IMR-90 (cell line): ENCODE measurements around the gene STRADA. TPM values are rescaled to one million over a fixed set of nuclear protein-coding genes. Genes with fewer than 3 reads are reported as not detected.
"Not testable (repeated sequence)": the region's sequence is repeated elsewhere in the genome, so short reads cannot be mapped to it uniquely, and the experiment has no call there.

Experiments
- ATAC-seq: fragments of 200-7000 bp; cut with Tn5 transposase; 2 replicates; pipeline ENCODE4 v1.9.1; 2020; ENCODE audit warnings: low read depth, mild to moderate bottlenecking, moderate library complexity
- BruUV-seq: library from RNA; stranded (reverse); fragments of 400-500 nt; replicated peaks from 2 replicates; lab custom pipeline; 2021; lab: Mats Ljungman, UMichigan
- CTCF ChIA-PET: fragments of 300-600 bp; formaldehyde crosslinking; extraction: SDS; loops from one replicate; lab custom pipeline; 2021; ENCODE audit warnings: antibody characterized with exemption; lab: Yijun Ruan, JAX
- POLR2A ChIA-PET: fragments of 300-600 bp; sonication (Branson Sonifier 250); formaldehyde crosslinking; loops from one replicate; lab custom pipeline; 2022; ENCODE audit warnings: antibody characterized with exemption; ENCODE audit not compliant: unreplicated experiment; lab: Charles Lee
- DNase-seq: peaks from one replicate; pipeline ENCODE4 v3.0.0; 2013
- H2AFZ ChIP-seq: replicated peaks from 2 replicates; pipeline ENCODE3; 2013; ENCODE audit warnings: low read length, mild to moderate bottlenecking; ENCODE audit not compliant: poor library complexity
- H2AK5ac ChIP-seq: 2 replicates; pipeline ENCODE4 v1.6.1; 2013; ENCODE audit warnings: low read depth, low read length, inconsistent platforms
- H2AK9ac ChIP-seq: replicated peaks from 2 replicates; pipeline ENCODE3; 2013; ENCODE audit warnings: mild to moderate bottlenecking, low read depth, low read length, moderate library complexity; ENCODE audit not compliant: poor library complexity
- H2BK120ac ChIP-seq: 2 replicates; pipeline ENCODE4 v1.6.1; 2013; ENCODE audit warnings: low read depth, low read length, inconsistent platforms
- H2BK15ac ChIP-seq: 3 replicates; pipeline ENCODE4 v1.6.1; 2013; ENCODE audit warnings: low read depth, low read length, inconsistent platforms
- H2BK20ac ChIP-seq: 2 replicates; pipeline ENCODE4 v1.6.1; 2013; ENCODE audit warnings: low read depth, mild to moderate bottlenecking, inconsistent platforms, low read length, moderate library complexity
- H2BK5ac ChIP-seq: 2 replicates; pipeline ENCODE4 v1.6.1; 2013; ENCODE audit warnings: mild to moderate bottlenecking, low read depth, low read length, inconsistent platforms; ENCODE audit not compliant: poor library complexity, severe bottlenecking
- H3K14ac ChIP-seq: replicated peaks from 2 replicates; pipeline ENCODE4 v1.6.1; 2013; ENCODE audit warnings: low read depth, low read length, inconsistent platforms
- H3K18ac ChIP-seq: 2 replicates; pipeline ENCODE4 v1.6.1; 2013; ENCODE audit warnings: low read depth, low read length, control low read depth
- H3K23ac ChIP-seq: 2 replicates; pipeline ENCODE4 v1.6.1; 2013; ENCODE audit warnings: low read depth, low read length, inconsistent platforms
- H3K27ac ChIP-seq: 2 replicates; pipeline ENCODE4 v1.5.1; 2013; ENCODE audit warnings: mild to moderate bottlenecking, control low read depth, low read length; ENCODE audit not compliant: insufficient read depth
- H3K27me3 ChIP-seq: 2 replicates; pipeline ENCODE4 v1.6.1; 2013; ENCODE audit warnings: low read length; ENCODE audit not compliant: control insufficient read depth, insufficient read depth
- H3K36me3 ChIP-seq: 2 replicates; pipeline ENCODE4 v1.6.1; 2013; ENCODE audit warnings: low read length, mixed read lengths; ENCODE audit not compliant: control insufficient read depth, insufficient read depth
- H3K4ac ChIP-seq: 2 replicates; pipeline ENCODE4 v1.6.1; 2013; ENCODE audit warnings: low read depth, low read length, inconsistent platforms
- H3K4me1 ChIP-seq: 2 replicates; pipeline ENCODE4 v1.6.1; 2013; ENCODE audit warnings: low read length, mixed read lengths; ENCODE audit not compliant: control insufficient read depth, insufficient read depth
- H3K4me2 ChIP-seq: 2 replicates; pipeline ENCODE4 v1.6.1; 2013; ENCODE audit warnings: low read depth, mild to moderate bottlenecking, control low read depth, low read length, moderate library complexity
- H3K4me3 ChIP-seq: 2 replicates; pipeline ENCODE4 v1.5.1; 2013; ENCODE audit warnings: low read depth, mild to moderate bottlenecking, control low read depth, low read length, moderate library complexity; ENCODE audit not compliant: insufficient read depth
- H3K56ac ChIP-seq: 2 replicates; pipeline ENCODE4 v1.6.1; 2013; ENCODE audit warnings: low read length, inconsistent platforms; ENCODE audit not compliant: insufficient read depth; ENCODE audit errors: extremely low read depth
- H3K79me1 ChIP-seq, 2 experiments: 2 replicates each; pipeline ENCODE4 v1.6.1; 2013; ENCODE audit warnings: low read length in 2 of 2, inconsistent platforms in 1 of 2, low read depth in 1 of 2
- H3K9ac ChIP-seq: 2 replicates; pipeline ENCODE4 v1.6.1; 2013; ENCODE audit warnings: low read depth, low read length, control low read depth
- H3K9me1 ChIP-seq: 2 replicates; pipeline ENCODE4 v1.6.1; 2013; ENCODE audit warnings: low read length, inconsistent platforms; ENCODE audit not compliant: insufficient read depth
- H3K9me3 ChIP-seq: 2 replicates; pipeline ENCODE4 v1.6.1; 2013; ENCODE audit warnings: low read length; ENCODE audit not compliant: control insufficient read depth, insufficient read depth
- H4K20me1 ChIP-seq: 2 replicates; pipeline ENCODE4 v1.6.1; 2013; ENCODE audit warnings: low read length, inconsistent platforms; ENCODE audit not compliant: insufficient read depth
- H4K5ac ChIP-seq: 2 replicates; pipeline ENCODE4 v1.6.1; 2013; ENCODE audit warnings: mild to moderate bottlenecking, low read depth, low read length, control low read depth
- H4K8ac ChIP-seq, 2 experiments: 2 replicates each; pipeline ENCODE4 v1.6.1; 2013; ENCODE audit warnings: low read depth in 2 of 2, low read length in 2 of 2, control low read depth in 1 of 2, inconsistent platforms in 1 of 2
- H4K91ac ChIP-seq: 2 replicates; pipeline ENCODE4 v1.6.1; 2013; ENCODE audit warnings: low read depth, low read length, inconsistent platforms; ENCODE audit not compliant: insufficient read depth
- WGBS, 2 experiments: methylation state at CpG; one replicate each; pipeline versions ENCODE4 v1.1.5 to v1.1.7; 2013; ENCODE audit warnings: missing lambda C conversion rate in 2 of 2; ENCODE audit not compliant: insufficient read length in 1 of 2; ENCODE audit errors: extremely low coverage in 2 of 2; 5-methylcytosine and 5-hydroxymethylcytosine counted together
- dilution Hi-C: fragments of 300-500 bp; cut with HindIII; formaldehyde crosslinking; loops from one replicate; pipeline ENCODE4 v1.14.3; 2018; ENCODE audit warnings: low sequenced_read_pairs; ENCODE audit not compliant: unreplicated experiment
- in situ Hi-C: fragments of 300-500 bp; cut with MboI; formaldehyde crosslinking; loops from 3 replicates; pipeline ENCODE4 v1.14.3; 2019; ENCODE audit warnings: low sequenced_read_pairs, inconsistent platforms, mixed read lengths
- intact Hi-C: fragments of 100-400 bp; cut with micrococcal nuclease; formaldehyde crosslinking; loops from 2 replicates; pipeline ENCODE4 v1.10.0; 2022
- polyA plus RNA-seq, 3 experiments: library from polyadenylated mRNA; depleted of rRNA; stranded (reverse); fragments of >200 nt; gene quantifications; 2 replicates each; pipeline ENCODE4 v1.2.3, GENCODE V29; 2012; ENCODE audit warnings: low replicate concordance in 1 of 3
- total RNA-seq: library from RNA; depleted of rRNA; stranded (reverse); fragments of >200 nt; gene quantifications from 2 replicates; pipeline ENCODE4 v1.2.3, GENCODE V29; 2012

Gene STRADA
- total and polyA plus RNA-seq, 2 of the 4 experiments (the other 2 are of a cell fraction), result 19.9 to 30.9 TPM

DNA sequence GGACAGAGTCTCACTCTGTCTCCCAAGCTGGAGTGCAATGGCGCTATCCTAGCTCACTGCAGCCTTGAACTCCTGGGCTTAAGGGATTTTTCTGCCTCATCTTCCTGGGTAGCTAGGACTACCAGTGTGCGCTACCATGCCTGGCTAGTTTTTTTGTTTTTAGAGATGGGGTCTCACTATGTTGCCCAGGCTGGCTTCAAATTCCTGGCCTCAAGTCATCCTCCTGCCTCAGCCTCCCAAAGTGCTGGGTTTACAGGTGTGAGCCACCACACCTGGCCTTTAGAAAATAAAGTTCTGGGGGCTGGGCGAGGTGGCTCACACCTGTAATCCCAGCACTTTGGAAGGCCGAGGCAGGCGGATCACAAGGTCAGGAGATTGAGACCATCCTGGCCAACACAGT is 21.4 kb downstream of the STRADA start:
- H3K4ac ChIP-seq, H4K20me1 ChIP-seq, DNase-seq, BruUV-seq, dilution Hi-C loops, H3K4me1 ChIP-seq, H3K36me3 ChIP-seq, H2AFZ ChIP-seq, H4K8ac ChIP-seq, H2AK5ac ChIP-seq, H3K9ac ChIP-seq, H3K4me2 ChIP-seq, POLR2A ChIA-PET, H2BK5ac ChIP-seq, H3K9me3 ChIP-seq, ATAC-seq, H3K9me1 ChIP-seq, H4K5ac ChIP-seq, CTCF ChIA-PET, H3K79me1 ChIP-seq, H3K23ac ChIP-seq, H3K14ac ChIP-seq, H2BK120ac ChIP-seq, H3K27ac ChIP-seq, intact Hi-C loops, H4K91ac ChIP-seq, H3K18ac ChIP-seq, H2BK15ac ChIP-seq, H2AK9ac ChIP-seq, H3K27me3 ChIP-seq, in situ Hi-C loops, H3K56ac ChIP-seq, H2BK20ac ChIP-seq, H3K4me3 ChIP-seq: not testable (repeated sequence)
- WGBS, 2 experiments, result no CpG with 5 or more reads among the region's 5 CpGs
